H1 (cell line): ENCODE results near the gene FKBP2. TPM values are rescaled to one million over a fixed set of nuclear protein-coding genes. Genes with fewer than 3 reads are reported as not detected.

Experiments
- FOSL1 ChIP-seq: IDR thresholded peaks from 2 replicates; pipeline ENCODE4 v1.6.1; 2011; ENCODE audit warnings: mild to moderate bottlenecking, low read depth, low read length, moderate library complexity; ENCODE audit not compliant: insufficient read depth
- MAFK ChIP-seq: IDR thresholded peaks from 2 replicates; pipeline ENCODE4 v1.6.1; 2012; ENCODE audit warnings: low read depth, mild to moderate bottlenecking, improper control_type of control experiment, low read length
- POU5F1 ChIP-seq: IDR thresholded peaks from 2 replicates; pipeline ENCODE4 v1.6.1; 2011; ENCODE audit warnings: low read depth, mild to moderate bottlenecking, low read length, moderate library complexity
- RXRA ChIP-seq: IDR thresholded peaks from 2 replicates; pipeline ENCODE4 v1.6.1; 2011; ENCODE audit warnings: low read depth, mild to moderate bottlenecking, low read length, moderate library complexity; ENCODE audit not compliant: insufficient read depth
- SP2 ChIP-seq: IDR thresholded peaks from 2 replicates; pipeline ENCODE4 v1.6.1; 2012; ENCODE audit warnings: mild to moderate bottlenecking, low read length, inconsistent platforms
- polyA plus RNA-seq, 7 experiments: library from polyadenylated mRNA; depleted of rRNA in 3 of 7; stranded (reverse) in 5 of 7; unstranded in 2 of 7; fragments of >200 nt in 5 of 7; fragments of 200-250 nt in 2 of 7; gene quantifications; 1 replicate in 5 of 7; 2 replicates in 1 of 7; 4 replicates in 1 of 7; pipeline versions ENCODE4 v1.2.1 to v1.2.3, GENCODE V29; 2011 to 2013; ENCODE audit warnings: missing spikeins in 2 of 7, mixed read lengths in 2 of 7
- total RNA-seq: library from RNA; stranded (reverse); fragmentation: NEBNext Ultra II Directional; extraction: Animal tissue kit (Norgen Biotek cat#: 25700); gene quantifications from 2 replicates; pipeline ENCODE4 v1.2.1, GENCODE V29; 2021

Gene FKBP2
- total and polyA plus RNA-seq, 2 of the 8 experiments (the other 6 are each of a cell fraction or from before 2014, with no cell fraction given) = 41.7 to 52.5 TPM

DNA sequence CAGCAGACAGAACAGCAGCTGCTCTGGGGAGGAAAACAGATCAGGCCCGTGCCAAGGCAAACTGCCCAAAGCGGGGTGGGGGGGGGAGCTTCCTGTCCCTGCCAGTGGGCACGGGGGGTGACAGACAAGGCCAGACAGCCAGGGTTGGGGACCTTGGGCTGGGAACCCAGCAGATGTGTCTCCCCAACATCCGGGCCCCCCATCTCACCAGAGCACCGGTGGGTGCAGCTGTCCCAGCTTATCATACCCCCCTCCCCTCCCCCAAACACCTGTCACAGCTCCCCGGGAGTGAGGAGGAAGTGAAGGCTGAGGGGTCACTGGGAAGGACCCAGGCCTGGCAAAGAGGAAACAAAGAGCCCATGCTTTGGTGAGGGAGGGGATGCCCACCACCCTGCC, 4.5 kb downstream of the FKBP2 start (continued):
- TF ChIP-seq FOSL1 = no peak
- no peak for TF ChIP-seq SP2
- TF ChIP-seq MAFK = no peak
- TF ChIP-seq RXRA = no peak
- TF ChIP-seq POU5F1 = no peak
